GM19372 (cell line): ENCODE measurements around the gene POLR2I.
"Not testable (repeated sequence)": the region's sequence is repeated elsewhere in the genome, so short reads cannot be mapped to it uniquely, and the experiment has no call there.

Source experiments
- ATAC-seq: cut with Tn5 transposase; IDR thresholded peaks from one replicate; pipeline ENCODE4 v1.9.1; 2021; ENCODE audit warnings: mild to moderate bottlenecking, low read depth, moderate library complexity; ENCODE audit not compliant: unreplicated experiment

Gene POLR2I

DNA sequence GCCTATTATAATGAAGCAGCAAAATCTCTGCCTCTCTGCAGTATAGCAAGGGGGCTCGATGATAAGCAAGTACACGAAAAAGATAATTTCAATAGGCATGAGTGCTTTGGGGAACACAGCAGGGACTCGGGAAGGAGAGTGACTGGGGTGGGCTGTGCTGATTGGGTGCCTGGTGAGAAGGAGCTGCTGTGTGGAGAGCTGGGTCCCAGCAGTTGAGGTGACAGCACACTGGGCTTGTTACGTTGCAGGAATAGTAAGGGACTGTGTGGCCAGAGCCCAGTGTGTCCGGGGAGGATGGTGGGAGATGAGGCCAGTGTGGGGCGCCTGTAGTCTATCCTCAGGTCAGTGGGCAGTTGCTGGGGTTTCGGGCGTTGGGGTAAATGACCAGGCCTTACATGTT lies 42.6 kb downstream of the POLR2I start:
- no peak for ATAC-seq

DNA sequence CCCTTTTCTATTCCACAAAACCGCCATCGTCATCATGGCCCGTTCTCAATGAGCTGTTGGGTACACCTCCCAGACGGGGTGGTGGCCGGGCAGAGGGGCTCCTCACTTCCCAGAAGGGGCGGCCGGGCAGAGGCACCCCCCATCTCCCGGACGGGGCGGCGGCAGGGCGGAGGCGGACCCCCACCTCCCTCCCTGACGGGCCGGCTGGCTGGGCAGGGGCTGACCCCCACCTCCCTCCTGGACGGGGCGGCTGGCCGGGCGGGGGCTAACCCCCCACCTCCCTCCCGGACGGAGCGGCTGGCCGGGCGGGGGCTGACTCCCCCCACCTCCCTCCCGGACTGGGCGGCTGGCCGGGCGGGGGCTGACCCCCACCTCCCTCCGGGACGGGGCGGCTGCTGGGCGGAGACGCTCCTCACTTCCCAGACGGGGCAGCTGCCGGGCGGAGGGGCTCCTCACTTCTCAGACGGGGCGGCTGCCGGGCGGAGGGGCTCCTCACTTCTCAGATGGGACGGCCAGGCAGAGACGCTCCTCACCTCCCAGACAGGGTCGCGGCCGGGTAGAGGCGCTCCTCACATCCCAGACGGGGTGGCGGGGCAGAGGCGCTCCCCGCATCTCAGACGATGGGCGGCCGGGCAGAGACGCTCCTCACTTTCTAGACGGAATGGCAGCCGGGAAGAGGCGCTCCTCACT lies 45.7 kb downstream of the POLR2I start:
- not testable (repeated sequence) for ATAC-seq

DNA sequence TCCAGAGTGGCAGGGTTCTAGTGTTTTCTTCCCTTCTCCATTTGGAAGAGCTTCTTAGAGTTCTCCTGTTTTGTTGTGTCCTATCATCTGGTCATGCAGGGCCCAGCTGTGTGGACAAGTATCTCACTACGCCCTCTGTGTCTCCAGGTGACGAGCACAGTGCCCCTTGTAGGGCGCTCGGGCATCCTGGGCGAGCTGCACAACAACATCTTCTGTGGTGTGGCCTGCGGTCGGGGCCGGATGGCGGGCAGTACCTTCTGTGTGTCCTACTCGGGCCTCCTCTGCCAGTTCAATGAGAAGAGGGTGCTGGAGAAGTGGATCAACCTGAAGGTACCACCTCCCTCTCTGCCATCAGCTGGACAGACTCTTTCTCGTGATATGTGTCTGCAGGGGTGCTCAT lies 47.0 kb downstream of the POLR2I start:
- ATAC-seq: no peak

DNA sequence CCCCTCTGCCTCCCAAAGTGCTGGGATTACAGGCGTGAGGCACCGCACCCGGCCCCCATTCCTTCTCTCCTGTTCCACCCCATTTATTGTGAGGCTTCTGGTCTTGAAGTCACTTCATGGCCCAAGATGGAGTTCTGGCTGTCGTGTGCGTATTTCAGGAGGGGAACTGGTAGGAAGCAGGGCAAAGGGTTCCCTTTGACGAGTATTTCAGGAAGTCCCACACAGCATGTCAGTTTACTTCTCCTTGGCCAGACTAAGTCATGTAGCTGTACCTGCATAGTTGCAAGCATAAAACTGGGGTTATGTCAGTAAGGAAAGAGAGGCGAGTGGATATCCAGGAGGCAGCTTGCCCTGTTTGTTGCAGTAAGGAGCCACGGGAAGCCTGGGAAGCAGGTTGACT lies 49.8 kb downstream of the POLR2I start:
- no peak for ATAC-seq
